Gastroesophageal sphincter (tissue), 3 donors: ENCODE data around the gene NCOA3.

Source experiments
- EP300 ChIP-seq: sonication (generic); formaldehyde crosslinking; IDR thresholded peaks from one replicate; pipeline ENCODE4 v1.6.1; 2017; ENCODE audit warnings: antibody characterized with exemption, mild to moderate bottlenecking
- POLR2A ChIP-seq, 2 donors: fragments of 450-650 bp; IDR thresholded peaks; one replicate each; pipeline ENCODE4 v1.6.1; 2017; ENCODE audit warnings: antibody characterized with exemption in 2 of 2, mild to moderate bottlenecking in 2 of 2, moderate library complexity in 1 of 2
- POLR2AphosphoS5 ChIP-seq: sonication (generic); formaldehyde crosslinking; IDR thresholded peaks from one replicate; pipeline ENCODE4 v1.6.1; 2017; ENCODE audit warnings: antibody characterized with exemption
- TF ChIP-seq, protein P1 (sequence below), 4 experiments: fragments of 200-600 bp in 2 of 4; fragments of 450-650 bp in 2 of 4; sonication (generic) in 1 of 4; IDR thresholded peaks; one replicate each; pipeline ENCODE4 v1.5.1; 2017 to 2019; ENCODE audit warnings: antibody characterized with exemption in 4 of 4, mild to moderate bottlenecking in 2 of 4, moderate library complexity in 2 of 4

DNA sequence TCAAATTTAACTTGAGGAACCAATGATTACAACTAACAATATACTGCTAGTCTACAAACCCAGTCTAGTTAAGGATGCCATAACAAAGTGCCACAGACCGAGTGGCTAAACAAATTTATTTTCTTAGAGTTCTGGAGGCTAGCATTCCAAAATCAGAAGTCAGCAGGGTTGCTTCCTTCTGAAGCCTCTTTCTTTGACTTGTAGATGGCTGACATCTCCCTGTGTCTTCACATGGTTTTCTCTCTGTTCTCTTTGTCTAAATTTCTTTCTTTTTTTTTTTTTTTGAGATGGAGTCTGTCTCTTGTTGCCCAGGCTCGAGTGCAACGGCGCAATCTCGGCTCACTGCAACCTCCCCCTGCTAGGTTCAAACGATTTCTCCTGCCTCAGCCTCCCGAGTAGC lies 56.1 kb downstream of the NCOA3 start:
- TF ChIP-seq POLR2A (IDR thresholded peaks at IDR 0.05) (no peak), EP300 (no peak), POLR2AphosphoS5 (no peak)
- TF ChIP-seq, protein P1, sequence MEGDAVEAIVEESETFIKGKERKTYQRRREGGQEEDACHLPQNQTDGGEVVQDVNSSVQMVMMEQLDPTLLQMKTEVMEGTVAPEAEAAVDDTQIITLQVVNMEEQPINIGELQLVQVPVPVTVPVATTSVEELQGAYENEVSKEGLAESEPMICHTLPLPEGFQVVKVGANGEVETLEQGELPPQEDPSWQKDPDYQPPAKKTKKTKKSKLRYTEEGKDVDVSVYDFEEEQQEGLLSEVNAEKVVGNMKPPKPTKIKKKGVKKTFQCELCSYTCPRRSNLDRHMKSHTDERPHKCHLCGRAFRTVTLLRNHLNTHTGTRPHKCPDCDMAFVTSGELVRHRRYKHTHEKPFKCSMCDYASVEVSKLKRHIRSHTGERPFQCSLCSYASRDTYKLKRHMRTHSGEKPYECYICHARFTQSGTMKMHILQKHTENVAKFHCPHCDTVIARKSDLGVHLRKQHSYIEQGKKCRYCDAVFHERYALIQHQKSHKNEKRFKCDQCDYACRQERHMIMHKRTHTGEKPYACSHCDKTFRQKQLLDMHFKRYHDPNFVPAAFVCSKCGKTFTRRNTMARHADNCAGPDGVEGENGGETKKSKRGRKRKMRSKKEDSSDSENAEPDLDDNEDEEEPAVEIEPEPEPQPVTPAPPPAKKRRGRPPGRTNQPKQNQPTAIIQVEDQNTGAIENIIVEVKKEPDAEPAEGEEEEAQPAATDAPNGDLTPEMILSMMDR (IDR thresholded peaks at IDR 0.05) = no peak
